ENCODE measurements around the gene HS3ST2. TPM values are rescaled to one million over a fixed set of nuclear protein-coding genes. Genes with fewer than 3 reads are reported as not detected.
"Not testable (repeated sequence)": the region's sequence is repeated elsewhere in the genome, so short reads cannot be mapped to it uniquely, and the experiment has no call there.

Gene HS3ST2
- total RNA-seq, 5 donors from 2014 or later (not counting 1 experiment from before 2014, with no cell fraction given): not detected

GRCh38 chr16:22816475-22816874 is 2.5 kb downstream of the HS3ST2 start:
- Histone ChIP-seq H3K27ac (ENCODE audit: low read length) (no peak overlapping the region), H3K27me3 (replicated peaks in 1 of 2; ENCODE audit: control insufficient read depth in 2 of 2, extremely low read depth in 1 of 2, insufficient read depth in 2 of 2, low read length in 1 of 2) (peaks cover 15 to 37% of the 10 kb centered on the region in 2 experiments), H3K4me1 (ENCODE audit: control insufficient read depth in 1 of 2, extremely low read depth in 1 of 2, insufficient read depth in 2 of 2, low read length in 2 of 2) (peaks cover 0 to 4% of the 10 kb centered on the region in 2 experiments), H3K4me3 (ENCODE audit: control insufficient read depth in 1 of 2, extremely low read depth in 1 of 2, low read length in 1 of 2) (no peak overlapping the region), H3K9me3 (no peaks in the 10 kb centered on the region), H3K36me3 (ENCODE audit: control insufficient read depth in 2 of 2, extremely low read depth in 1 of 2, insufficient read depth in 1 of 2, low read length in 1 of 2) (no peaks in the 10 kb centered on the region)
- Mint-ChIP-seq H3K9me3 (peaks cover 0 to 7% (median 5%) of the 10 kb centered on the region in 3 donors), H3K27ac (no peak overlapping the region), H3K4me3 (no peak overlapping the region), H3K27me3 (peaks cover 38 to 41% of the 10 kb centered on the region in 2 donors), H3K36me3 (no peaks in the 10 kb centered on the region), H3K4me1 (peaks cover 0 to 4% (median 2%) of the 10 kb centered on the region in 3 donors)
- 73% methylated on average over 6 of the region's 6 CpGs for WGBS (ENCODE audit: insufficient coverage)
- ChIA-PET CTCF (no interaction called here), POLR2A (no interaction called here)
- ATAC-seq (replicated peaks in 1 of 4): no peak
- no peak for DNase-seq

GRCh38 chr16:22818736-22819135 is 4.8 kb downstream of the HS3ST2 start:
- H3K4me1 ChIP-seq (ENCODE audit: control insufficient read depth in 1 of 2, extremely low read depth in 1 of 2, insufficient read depth in 2 of 2, low read length in 2 of 2); CTCF ChIA-PET; ATAC-seq (replicated peaks in 1 of 4); H3K36me3 ChIP-seq (ENCODE audit: control insufficient read depth in 2 of 2, extremely low read depth in 1 of 2, insufficient read depth in 1 of 2, low read length in 1 of 2); DNase-seq; H3K9me3 ChIP-seq; H3K4me3 ChIP-seq (ENCODE audit: control insufficient read depth in 1 of 2, extremely low read depth in 1 of 2, low read length in 1 of 2); POLR2A ChIA-PET; H3K27ac ChIP-seq (ENCODE audit: low read length); H3K36me3 Mint-ChIP-seq; H3K4me3 Mint-ChIP-seq; H3K27ac Mint-ChIP-seq; H3K9me3 Mint-ChIP-seq; H3K4me1 Mint-ChIP-seq: not testable (repeated sequence)
- H3K27me3 ChIP-seq (replicated peaks in 1 of 2; ENCODE audit: control insufficient read depth in 2 of 2, extremely low read depth in 1 of 2, insufficient read depth in 2 of 2, low read length in 1 of 2): peaks cover 11 to 31% of the 10 kb centered on the region in 2 experiments
- peaks cover 21 to 24% of the 10 kb centered on the region in 2 donors for H3K27me3 Mint-ChIP-seq

DNA sequence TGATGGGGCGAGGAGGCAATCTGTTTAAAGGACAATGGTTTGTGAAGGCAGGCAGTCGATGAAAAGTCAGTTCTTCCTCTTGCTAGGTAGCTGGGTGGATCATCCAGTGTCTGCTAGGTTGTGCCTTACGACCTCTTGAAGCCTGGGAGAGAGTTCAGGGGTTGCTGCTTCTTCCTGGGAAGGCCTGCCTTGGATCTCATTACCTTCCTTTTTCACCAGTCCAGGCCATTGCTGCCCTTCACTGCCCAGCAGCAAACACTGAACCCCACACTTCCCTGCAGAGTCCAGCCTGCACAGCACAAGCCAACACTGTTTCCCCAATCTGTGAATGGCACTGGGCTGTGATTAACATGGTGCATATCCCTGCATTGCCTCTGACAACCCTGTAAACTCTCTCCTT is 24.7 kb downstream of the HS3ST2 start:
- DNase-seq (no peak), ATAC-seq (replicated peaks in 1 of 4) (no peak)
- Histone ChIP-seq H3K36me3 (ENCODE audit: control insufficient read depth in 2 of 2, extremely low read depth in 1 of 2, insufficient read depth in 1 of 2, low read length in 1 of 2) (no peaks in the 10 kb centered on the region), H3K27me3 (replicated peaks in 1 of 2; ENCODE audit: control insufficient read depth in 2 of 2, extremely low read depth in 1 of 2, insufficient read depth in 2 of 2, low read length in 1 of 2) (peaks cover 2 to 4% of the 10 kb centered on the region in 2 experiments), H3K27ac (ENCODE audit: low read length) (no peak overlapping the region), H3K4me1 (ENCODE audit: control insufficient read depth in 1 of 2, extremely low read depth in 1 of 2, insufficient read depth in 2 of 2, low read length in 2 of 2) (no peaks in the 10 kb centered on the region), H3K4me3 (ENCODE audit: control insufficient read depth in 1 of 2, extremely low read depth in 1 of 2, low read length in 1 of 2) (no peak overlapping the region), H3K9me3 (no peaks in the 10 kb centered on the region)
- no peak overlapping the region for H3K4me3 Mint-ChIP-seq
- WGBS (ENCODE audit: insufficient coverage): 60% methylated on average over 2 of the region's 3 CpGs
- ChIA-PET POLR2A (no interaction called here), CTCF (no interaction called here)
- no peaks in the 10 kb centered on the region for H3K9me3 Mint-ChIP-seq
- peaks cover 18 to 20% of the 10 kb centered on the region in 2 donors for H3K27me3 Mint-ChIP-seq
- no peaks in the 10 kb centered on the region for H3K4me1 Mint-ChIP-seq
- H3K36me3 Mint-ChIP-seq: no peaks in the 10 kb centered on the region
- no peak overlapping the region for H3K27ac Mint-ChIP-seq

- H3K36me3 ChIP-seq (ENCODE audit: control insufficient read depth in 2 of 2, extremely low read depth in 1 of 2, insufficient read depth in 1 of 2, low read length in 1 of 2); H3K27ac Mint-ChIP-seq; H3K9me3 Mint-ChIP-seq; H3K4me3 Mint-ChIP-seq; ATAC-seq (replicated peaks in 1 of 4); H3K4me1 ChIP-seq (ENCODE audit: control insufficient read depth in 1 of 2, extremely low read depth in 1 of 2, insufficient read depth in 2 of 2, low read length in 2 of 2); POLR2A ChIA-PET; H3K27me3 ChIP-seq (replicated peaks in 1 of 2; ENCODE audit: control insufficient read depth in 2 of 2, extremely low read depth in 1 of 2, insufficient read depth in 2 of 2, low read length in 1 of 2); H3K4me1 Mint-ChIP-seq; H3K4me3 ChIP-seq (ENCODE audit: control insufficient read depth in 1 of 2, extremely low read depth in 1 of 2, low read length in 1 of 2); DNase-seq; H3K36me3 Mint-ChIP-seq; H3K27ac ChIP-seq (ENCODE audit: low read length); H3K9me3 ChIP-seq: not testable (repeated sequence)
- no CpG with 5 or more reads among the region's 4 CpGs for WGBS (ENCODE audit: insufficient coverage)
- CTCF ChIA-PET: interaction anchor here in 1 of 2 donors (0.7 kb wide), 1 partner anchor 394 kb away, joined by 4 read pairs; no protein-coding TSS in a partner anchor
- H3K27me3 Mint-ChIP-seq: peaks cover 27 to 31% of the 10 kb centered on the region in 2 donors
Measured at GRCh38 chr16:22842031-22842430, 28.1 kb downstream of the HS3ST2 start.

- no peaks in the 10 kb centered on the region for H3K36me3 ChIP-seq (ENCODE audit: control insufficient read depth in 2 of 2, extremely low read depth in 1 of 2, insufficient read depth in 1 of 2, low read length in 1 of 2)
- ChIA-PET POLR2A (no interaction called here), CTCF (no interaction called here)
- ATAC-seq (replicated peaks in 1 of 4): no peak
- no peak overlapping the region for H3K4me3 ChIP-seq (ENCODE audit: control insufficient read depth in 1 of 2, extremely low read depth in 1 of 2, low read length in 1 of 2)
- Mint-ChIP-seq H3K4me1 (no peaks in the 10 kb centered on the region), H3K4me3 (no peak overlapping the region), H3K9me3 (no peaks in the 10 kb centered on the region), H3K27me3 (peaks cover 27 to 37% of the 10 kb centered on the region in 2 donors), H3K36me3 (no peaks in the 10 kb centered on the region), H3K27ac (no peak overlapping the region)
- no peaks in the 10 kb centered on the region for H3K9me3 ChIP-seq
- DNase-seq: no peak
- WGBS (ENCODE audit: insufficient coverage): 82% methylated on average over 3 of the region's 3 CpGs
- peaks cover 0 to 4% of the 10 kb centered on the region in 2 experiments for H3K27me3 ChIP-seq (replicated peaks in 1 of 2; ENCODE audit: control insufficient read depth in 2 of 2, extremely low read depth in 1 of 2, insufficient read depth in 2 of 2, low read length in 1 of 2)
- H3K4me1 ChIP-seq (ENCODE audit: control insufficient read depth in 1 of 2, extremely low read depth in 1 of 2, insufficient read depth in 2 of 2, low read length in 2 of 2): no peaks in the 10 kb centered on the region
- no peak overlapping the region for H3K27ac ChIP-seq (ENCODE audit: low read length)
Measured at GRCh38 chr16:22843122-22843521, 29.2 kb downstream of the HS3ST2 start.

- ChIA-PET CTCF (no interaction called here), POLR2A (no interaction called here)
- Histone ChIP-seq H3K9me3 (no peaks in the 10 kb centered on the region), H3K27ac (ENCODE audit: low read length) (no peak overlapping the region), H3K36me3 (ENCODE audit: control insufficient read depth in 2 of 2, extremely low read depth in 1 of 2, insufficient read depth in 1 of 2, low read length in 1 of 2) (no peaks in the 10 kb centered on the region), H3K27me3 (replicated peaks in 1 of 2; ENCODE audit: control insufficient read depth in 2 of 2, extremely low read depth in 1 of 2, insufficient read depth in 2 of 2, low read length in 1 of 2) (peaks cover 0 to under 1% of the 10 kb centered on the region in 2 experiments), H3K4me1 (ENCODE audit: control insufficient read depth in 1 of 2, extremely low read depth in 1 of 2, insufficient read depth in 2 of 2, low read length in 2 of 2) (no peaks in the 10 kb centered on the region), H3K4me3 (ENCODE audit: control insufficient read depth in 1 of 2, extremely low read depth in 1 of 2, low read length in 1 of 2) (no peak overlapping the region)
- no CpG with 5 or more reads among the region's 2 CpGs for WGBS (ENCODE audit: insufficient coverage)
- H3K9me3 Mint-ChIP-seq: no peaks in the 10 kb centered on the region
- ATAC-seq (replicated peaks in 1 of 4): no peak
- no peak for DNase-seq
- peaks cover 27 to 37% of the 10 kb centered on the region in 2 donors for H3K27me3 Mint-ChIP-seq
- no peak overlapping the region for H3K4me3 Mint-ChIP-seq
- no peaks in the 10 kb centered on the region for H3K36me3 Mint-ChIP-seq
- no peak overlapping the region for H3K27ac Mint-ChIP-seq
- no peaks in the 10 kb centered on the region for H3K4me1 Mint-ChIP-seq
Measured at GRCh38 chr16:22843856-22844255, 29.9 kb downstream of the HS3ST2 start.

- H3K27ac Mint-ChIP-seq: no peak overlapping the region
- POLR2A ChIA-PET: no interaction called here
- H3K36me3 ChIP-seq (ENCODE audit: control insufficient read depth in 2 of 2, extremely low read depth in 1 of 2, insufficient read depth in 1 of 2, low read length in 1 of 2): no peaks in the 10 kb centered on the region
- ATAC-seq (replicated peaks in 1 of 4): no peak
- CTCF ChIA-PET: no interaction called here
- H3K4me1 Mint-ChIP-seq: no peaks in the 10 kb centered on the region
- H3K36me3 Mint-ChIP-seq: no peaks in the 10 kb centered on the region
- no peaks in the 10 kb centered on the region for H3K27me3 ChIP-seq (replicated peaks in 1 of 2; ENCODE audit: control insufficient read depth in 2 of 2, extremely low read depth in 1 of 2, insufficient read depth in 2 of 2, low read length in 1 of 2)
- H3K4me3 Mint-ChIP-seq: no peak overlapping the region
- no peaks in the 10 kb centered on the region for H3K9me3 Mint-ChIP-seq
- no peak overlapping the region for H3K4me3 ChIP-seq (ENCODE audit: control insufficient read depth in 1 of 2, extremely low read depth in 1 of 2, low read length in 1 of 2)
- H3K27me3 Mint-ChIP-seq: peaks cover 27 to 37% of the 10 kb centered on the region in 2 donors
- 100% methylated on average over 1 of the region's 3 CpGs for WGBS (ENCODE audit: insufficient coverage)
- no peaks in the 10 kb centered on the region for H3K9me3 ChIP-seq
- no peaks in the 10 kb centered on the region for H3K4me1 ChIP-seq (ENCODE audit: control insufficient read depth in 1 of 2, extremely low read depth in 1 of 2, insufficient read depth in 2 of 2, low read length in 2 of 2)
- no peak overlapping the region for H3K27ac ChIP-seq (ENCODE audit: low read length)
- DNase-seq: no peak
Measured at GRCh38 chr16:22844416-22844815, 30.5 kb downstream of the HS3ST2 start.

All from T-cell (primary cell).